HEK293 (cell line): ENCODE results near the gene DNAH3.

Source experiments
- CTCF ChIA-PET: fragments of 350-600 bp; formaldehyde crosslinking; extraction: SDS; loops from one replicate; lab custom pipeline; 2021; ENCODE audit warnings: antibody characterized with exemption; lab: Yijun Ruan, JAX
- POLR2A ChIA-PET: fragments of 300-600 bp; formaldehyde crosslinking; extraction: SDS; loops from one replicate; lab custom pipeline; 2020; ENCODE audit warnings: antibody characterized with exemption, inconsistent platforms; lab: Yijun Ruan, JAX
- H3K27ac ChIP-seq: fragments of 200-500 bp; sonication (Bioruptor generic); 2 replicates; pipeline ENCODE4 v1.5.1; 2014; ENCODE audit warnings: low read depth, low read length, control low read depth, inconsistent platforms; ENCODE audit errors: extremely low read depth
- H3K36me3 ChIP-seq, 2 experiments: fragments of 200-500 bp in 1 of 2; sonication (Bioruptor generic) in 1 of 2; 1 replicate in 1 of 2; 2 replicates in 1 of 2; pipeline ENCODE4 v1.5.1; 2014 to 2017; ENCODE audit warnings: inconsistent platforms in 2 of 2, low read length in 2 of 2; ENCODE audit not compliant: control insufficient read depth in 2 of 2, insufficient read depth in 1 of 2
- H3K4me1 ChIP-seq: fragments of 200-500 bp; sonication (Bioruptor generic); 2 replicates; pipeline ENCODE4 v1.5.1; 2014; ENCODE audit warnings: mild to moderate bottlenecking, low read length, inconsistent platforms; ENCODE audit not compliant: control insufficient read depth, insufficient read depth
- H3K4me3 ChIP-seq: 2 replicates; pipeline ENCODE4 v1.5.1; 2011; ENCODE audit warnings: low read depth, mild to moderate bottlenecking, control low read depth, low read length, moderate library complexity
- H3K9me3 ChIP-seq: fragments of 200-500 bp; sonication (Bioruptor generic); 2 replicates; pipeline ENCODE4 v1.5.1; 2014; ENCODE audit warnings: low read depth, low read length, inconsistent platforms; ENCODE audit not compliant: control insufficient read depth, insufficient read depth
- CTCF ChIP-seq: fragments of 450-650 bp; formaldehyde crosslinking; IDR thresholded peaks from 2 replicates; pipeline ENCODE4 v1.5.1; 2016; ENCODE audit warnings: missing biosample characterization, missing genetic modification characterization
- FEZF1 ChIP-seq: fragments of 450-650 bp; formaldehyde crosslinking; IDR thresholded peaks from 2 replicates; pipeline ENCODE4 v1.5.1; 2016; ENCODE audit warnings: missing biosample characterization, missing genetic modification characterization
- GFI1B ChIP-seq: fragments of 450-650 bp; formaldehyde crosslinking; IDR thresholded peaks from 2 replicates; pipeline ENCODE4 v1.5.1; 2016; ENCODE audit warnings: missing biosample characterization, missing genetic modification characterization
- KLF7 ChIP-seq: fragments of 450-650 bp; formaldehyde crosslinking; IDR thresholded peaks from 2 replicates; pipeline ENCODE4 v1.5.1; 2016; ENCODE audit warnings: missing biosample characterization, missing genetic modification characterization, borderline replicate concordance
- MYNN ChIP-seq: fragments of 450-650 bp; formaldehyde crosslinking; IDR thresholded peaks from 2 replicates; pipeline ENCODE4 v1.5.1; 2016; ENCODE audit warnings: missing biosample characterization, missing genetic modification characterization, borderline replicate concordance
- PATZ1 ChIP-seq: fragments of 450-650 bp; formaldehyde crosslinking; IDR thresholded peaks from 2 replicates; pipeline ENCODE4 v1.5.1; 2016; ENCODE audit warnings: missing biosample characterization, missing genetic modification characterization
- PRDM10 ChIP-seq: fragments of 450-650 bp; formaldehyde crosslinking; IDR thresholded peaks from 2 replicates; pipeline ENCODE4 v1.5.1; 2016; ENCODE audit warnings: missing biosample characterization, missing genetic modification characterization
- SP2 ChIP-seq: fragments of 450-650 bp; formaldehyde crosslinking; IDR thresholded peaks from 2 replicates; pipeline ENCODE4 v1.5.1; 2016; ENCODE audit warnings: missing biosample characterization, missing genetic modification characterization
- TCF7L2 ChIP-seq: IDR thresholded peaks from 2 replicates; pipeline ENCODE4 v1.6.1; 2011; ENCODE audit warnings: low read depth, mild to moderate bottlenecking, inconsistent platforms, low read length, moderate library complexity, borderline replicate concordance
- YY1 ChIP-seq: fragments of 450-650 bp; formaldehyde crosslinking; IDR thresholded peaks from 2 replicates; pipeline ENCODE4 v1.5.1; 2018; ENCODE audit warnings: missing biosample characterization, missing genetic modification characterization
- YY2 ChIP-seq: fragments of 450-650 bp; formaldehyde crosslinking; IDR thresholded peaks from 2 replicates; pipeline ENCODE4 v1.5.1; 2016; ENCODE audit warnings: missing biosample characterization, missing genetic modification characterization
- ZBTB8A ChIP-seq: fragments of 450-650 bp; formaldehyde crosslinking; IDR thresholded peaks from 2 replicates; pipeline ENCODE4 v1.5.1; 2016; ENCODE audit warnings: missing biosample characterization, missing genetic modification characterization
- ZIC2 ChIP-seq: fragments of 450-650 bp; formaldehyde crosslinking; IDR thresholded peaks from 2 replicates; pipeline ENCODE4 v1.5.1; 2016; ENCODE audit warnings: missing biosample characterization, missing genetic modification characterization
- ZNF121 ChIP-seq: fragments of 450-650 bp; formaldehyde crosslinking; IDR thresholded peaks from 2 replicates; pipeline ENCODE4 v1.5.1; 2016; ENCODE audit warnings: missing biosample characterization, missing genetic modification characterization
- ZNF174 ChIP-seq: fragments of 450-650 bp; formaldehyde crosslinking; IDR thresholded peaks from 2 replicates; pipeline ENCODE4 v1.5.0; 2017; ENCODE audit warnings: missing biosample characterization, mild to moderate bottlenecking, missing genetic modification characterization
- ZNF202 ChIP-seq: fragments of 450-650 bp; formaldehyde crosslinking; IDR thresholded peaks from 2 replicates; pipeline ENCODE4 v1.5.1; 2016; ENCODE audit warnings: missing biosample characterization, missing genetic modification characterization, borderline replicate concordance
- ZNF223 ChIP-seq: fragments of 450-650 bp; formaldehyde crosslinking; IDR thresholded peaks from 2 replicates; pipeline ENCODE4 v1.5.1; 2016; ENCODE audit warnings: missing biosample characterization, missing genetic modification characterization
- ZNF350 ChIP-seq: fragments of 450-650 bp; formaldehyde crosslinking; IDR thresholded peaks from 2 replicates; pipeline ENCODE4 v1.5.0; 2017; ENCODE audit warnings: missing biosample characterization, mild to moderate bottlenecking, missing genetic modification characterization
- ZNF404 ChIP-seq: fragments of 450-650 bp; formaldehyde crosslinking; IDR thresholded peaks from 2 replicates; pipeline ENCODE4 v1.5.1; 2017; ENCODE audit warnings: missing biosample characterization, missing genetic modification characterization
- ZNF423 ChIP-seq: fragments of 450-650 bp; formaldehyde crosslinking; IDR thresholded peaks from 2 replicates; pipeline ENCODE4 v1.5.1; 2016; ENCODE audit warnings: missing biosample characterization, missing genetic modification characterization
- ZNF521 ChIP-seq: fragments of 450-650 bp; formaldehyde crosslinking; IDR thresholded peaks from 2 replicates; pipeline ENCODE4 v1.5.1; 2017; ENCODE audit warnings: missing biosample characterization, mild to moderate bottlenecking, missing genetic modification characterization
- ZNF558 ChIP-seq: fragments of 450-650 bp; formaldehyde crosslinking; IDR thresholded peaks from 2 replicates; pipeline ENCODE4 v1.5.1; 2016; ENCODE audit warnings: missing biosample characterization, missing genetic modification characterization
- ZNF561 ChIP-seq: fragments of 450-650 bp; IDR thresholded peaks from 2 replicates; pipeline ENCODE4 v1.5.1; 2018; ENCODE audit warnings: missing biosample characterization, missing genetic modification characterization, borderline replicate concordance
- ZNF626 ChIP-seq: fragments of 450-650 bp; sonication (Bioruptor Pico); formaldehyde crosslinking; IDR thresholded peaks from 2 replicates; pipeline ENCODE4 v1.5.1; 2018; ENCODE audit warnings: missing biosample characterization, missing genetic modification characterization, inconsistent platforms
- ZNF639 ChIP-seq: fragments of 450-650 bp; formaldehyde crosslinking; IDR thresholded peaks from 2 replicates; pipeline ENCODE4 v1.5.1; 2016; ENCODE audit warnings: missing biosample characterization, missing genetic modification characterization
- ZNF701 ChIP-seq: fragments of 450-650 bp; formaldehyde crosslinking; IDR thresholded peaks from 2 replicates; pipeline ENCODE4 v1.5.1; 2016; ENCODE audit warnings: missing biosample characterization, missing genetic modification characterization
- ZNF785 ChIP-seq: fragments of 450-650 bp; formaldehyde crosslinking; IDR thresholded peaks from 2 replicates; pipeline ENCODE4 v1.5.1; 2016; ENCODE audit warnings: missing biosample characterization, missing genetic modification characterization
- ZSCAN18 ChIP-seq: fragments of 450-650 bp; formaldehyde crosslinking; IDR thresholded peaks from 2 replicates; pipeline ENCODE4 v1.5.1; 2016; ENCODE audit warnings: missing biosample characterization, missing genetic modification characterization
- ZSCAN4 ChIP-seq: fragments of 450-650 bp; formaldehyde crosslinking; IDR thresholded peaks from 2 replicates; pipeline ENCODE4 v1.5.1; 2017; ENCODE audit warnings: missing biosample characterization, missing genetic modification characterization

Gene DNAH3

GRCh38 chr16:21081329-21081728 lies 69.3 kb downstream of the DNAH3 start:
- H3K27ac ChIP-seq = no peak overlapping the region
- H3K9me3 ChIP-seq = no peaks in the 10 kb centered on the region
- no peaks in the 10 kb centered on the region for H3K36me3 ChIP-seq
- no peak overlapping the region for H3K4me3 ChIP-seq
- no peaks in the 10 kb centered on the region for H3K4me1 ChIP-seq
- POLR2A ChIA-PET = interaction anchor here (0.6 to 0.7 kb wide), 3 partner anchors 30 to 136 kb away, joined by 3 to 4 read pairs (median 4); no protein-coding TSS in a partner anchor
- CTCF ChIA-PET = interaction anchor here (1.1 to 2.6 kb wide), 3 partner anchors 21 to 231 kb away, joined by 3 to 10 read pairs (median 3); no protein-coding TSS in a partner anchor
- no peak for TF ChIP-seq CTCF (tag by site-specific recombination)
- 0 out of 2 replicates have a peak, but pooled peaks have one; percentile 42 for TF ChIP-seq TCF7L2
- TF ChIP-seq ZNF404 (tag by site-specific recombination) = no peak
- no peak for TF ChIP-seq MYNN (tag by site-specific recombination)
- no peak for TF ChIP-seq ZNF174 (tag by site-specific recombination)
- TF ChIP-seq ZNF121 (tag by site-specific recombination) = no peak
- no peak for TF ChIP-seq SP2 (tag by site-specific recombination)
- peak; percentile 69 for TF ChIP-seq ZIC2 (tag by site-specific recombination)
- TF ChIP-seq GFI1B (tag by site-specific recombination) = no peak
- TF ChIP-seq ZNF202 (tag by site-specific recombination) = no peak
- no peak for TF ChIP-seq ZNF785
- no peak for TF ChIP-seq KLF7 (tag by site-specific recombination)
- TF ChIP-seq ZNF223 = no peak
- TF ChIP-seq YY2 = no peak
- no peak for TF ChIP-seq ZNF350 (tag by site-specific recombination)
- no peak for TF ChIP-seq ZNF423 (tag by site-specific recombination)
- TF ChIP-seq PRDM10 (tag by site-specific recombination) = 0 out of 2 replicates have a peak, but pooled peaks have one; percentile 14
- no peak for TF ChIP-seq YY1 (tag by site-specific recombination)
- TF ChIP-seq ZNF558 (tag by site-specific recombination) = no peak
- peak; percentile 48 for TF ChIP-seq FEZF1
- no peak for TF ChIP-seq ZNF521 (tag by site-specific recombination)
- no peak for TF ChIP-seq ZBTB8A (tag by site-specific recombination)
- TF ChIP-seq ZNF701 (tag by site-specific recombination) = no peak
- no peak for TF ChIP-seq ZSCAN18
- no peak for TF ChIP-seq ZNF639 (tag by site-specific recombination)
- no peak for TF ChIP-seq ZSCAN4
- TF ChIP-seq ZNF626 (tag by site-specific recombination) = no peak
- TF ChIP-seq ZNF561 (tag by site-specific recombination) = no peak
- TF ChIP-seq PATZ1 (tag by site-specific recombination) = no peak
